SU-DHL-6 (cell line): ENCODE data around the gene CZIB.

Experiments
- CTCF ChIP-seq: fragments of 200-600 bp; sonication (generic); IDR thresholded peaks from one replicate; pipeline ENCODE4 v1.5.1; 2017; ENCODE audit warnings: antibody characterized with exemption, mild to moderate bottlenecking, low read length, moderate library complexity; ENCODE audit not compliant: insufficient read depth, poor library complexity, severe bottlenecking
- EZH2phosphoT487 ChIP-seq: fragments of 200-600 bp; sonication (generic), shearing (Covaris generic); conservative IDR thresholded peaks from 2 replicates; pipeline ENCODE4 v1.6.1; 2018; ENCODE audit warnings: mild to moderate bottlenecking, antibody characterized with exemption, low read length, moderate library complexity, mixed read lengths

- TF ChIP-seq CTCF: no peak
- TF ChIP-seq EZH2phosphoT487: no peak
Observed at GRCh38 chr1:53256511-53257453, 36.3 kb upstream of the CZIB start.
